ENCODE results near the gene PRPF40B.

- TF ChIP-seq CTCF (IDR thresholded peaks at IDR 0.05), result no peak
- no peak for TF ChIP-seq POLR2A (IDR thresholded peaks at IDR 0.05)
Measured at GRCh38 chr12:49626836-49627235, 3.5 kb downstream of the PRPF40B start.

Measured in right lobe of liver (tissue), 4 donors.